Measurements from ENCODE around the gene NECAB2.

Gene NECAB2

DNA sequence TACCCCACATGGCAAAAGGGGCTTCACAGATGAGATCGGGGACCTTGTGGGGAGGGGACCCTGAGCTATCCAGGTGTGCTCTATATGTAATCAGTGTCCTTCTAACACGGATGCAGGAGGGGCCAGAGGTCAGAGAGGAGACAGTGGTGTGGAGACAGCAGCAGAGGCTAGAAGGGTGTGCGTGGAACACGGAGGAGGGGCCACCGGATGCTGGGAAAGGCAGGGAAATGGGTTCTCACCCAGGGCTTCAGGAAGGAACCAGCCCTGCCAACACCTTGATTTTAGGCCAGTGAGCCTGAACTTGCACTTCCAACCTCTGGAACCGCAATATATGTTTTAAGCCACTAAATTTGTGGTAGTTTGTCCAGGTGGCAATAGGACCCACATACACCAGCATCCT lies 79.2 kb downstream of the NECAB2 start:
- TF ChIP-seq EZH2 (optimal IDR thresholded peaks at IDR 0.05; ENCODE audit: low read depth, low read length) (no peak), EZH2phosphoT487 (IDR thresholded peaks at IDR 0.05; ENCODE audit: low read length) (no peak)
- TF ChIP-seq, protein P1, sequence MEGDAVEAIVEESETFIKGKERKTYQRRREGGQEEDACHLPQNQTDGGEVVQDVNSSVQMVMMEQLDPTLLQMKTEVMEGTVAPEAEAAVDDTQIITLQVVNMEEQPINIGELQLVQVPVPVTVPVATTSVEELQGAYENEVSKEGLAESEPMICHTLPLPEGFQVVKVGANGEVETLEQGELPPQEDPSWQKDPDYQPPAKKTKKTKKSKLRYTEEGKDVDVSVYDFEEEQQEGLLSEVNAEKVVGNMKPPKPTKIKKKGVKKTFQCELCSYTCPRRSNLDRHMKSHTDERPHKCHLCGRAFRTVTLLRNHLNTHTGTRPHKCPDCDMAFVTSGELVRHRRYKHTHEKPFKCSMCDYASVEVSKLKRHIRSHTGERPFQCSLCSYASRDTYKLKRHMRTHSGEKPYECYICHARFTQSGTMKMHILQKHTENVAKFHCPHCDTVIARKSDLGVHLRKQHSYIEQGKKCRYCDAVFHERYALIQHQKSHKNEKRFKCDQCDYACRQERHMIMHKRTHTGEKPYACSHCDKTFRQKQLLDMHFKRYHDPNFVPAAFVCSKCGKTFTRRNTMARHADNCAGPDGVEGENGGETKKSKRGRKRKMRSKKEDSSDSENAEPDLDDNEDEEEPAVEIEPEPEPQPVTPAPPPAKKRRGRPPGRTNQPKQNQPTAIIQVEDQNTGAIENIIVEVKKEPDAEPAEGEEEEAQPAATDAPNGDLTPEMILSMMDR (IDR thresholded peaks at IDR 0.05; ENCODE audit: low read length), result no peak
- no peak overlapping the region for H3K4me3 ChIP-seq (ENCODE audit: low read length)
- no peaks in the 10 kb centered on the region for H3K79me2 ChIP-seq (ENCODE audit: low read length)
- no peaks in the 10 kb centered on the region for H3K36me3 ChIP-seq (replicated peaks; ENCODE audit: insufficient read depth, low read length)
- no peaks in the 10 kb centered on the region for H4K20me1 ChIP-seq (ENCODE audit: insufficient read depth, low read length)
- no peaks in the 10 kb centered on the region for H3K4me1 ChIP-seq (ENCODE audit: low read length)
- no peak overlapping the region for H2AFZ ChIP-seq (ENCODE audit: low read length)
- no peaks in the 10 kb centered on the region for H3K9me3 ChIP-seq (replicated peaks; ENCODE audit: insufficient read depth, low read length)
- H3K27me3 ChIP-seq (replicated peaks; ENCODE audit: insufficient read depth, low read length), result no peaks in the 10 kb centered on the region
- H3K9ac ChIP-seq (ENCODE audit: low read length), result no peak overlapping the region
- H3F3A ChIP-seq (ENCODE audit: insufficient read depth, low read length), result no peaks in the 10 kb centered on the region
- H3K27ac ChIP-seq (ENCODE audit: low read length), result no peak overlapping the region
- H3K9me2 ChIP-seq (replicated peaks; ENCODE audit: insufficient read depth, low read length), result no peaks in the 10 kb centered on the region
- no peak for DNase-seq
- H3K4me2 ChIP-seq (ENCODE audit: low read depth, low read length), result no peak overlapping the region

DNA sequence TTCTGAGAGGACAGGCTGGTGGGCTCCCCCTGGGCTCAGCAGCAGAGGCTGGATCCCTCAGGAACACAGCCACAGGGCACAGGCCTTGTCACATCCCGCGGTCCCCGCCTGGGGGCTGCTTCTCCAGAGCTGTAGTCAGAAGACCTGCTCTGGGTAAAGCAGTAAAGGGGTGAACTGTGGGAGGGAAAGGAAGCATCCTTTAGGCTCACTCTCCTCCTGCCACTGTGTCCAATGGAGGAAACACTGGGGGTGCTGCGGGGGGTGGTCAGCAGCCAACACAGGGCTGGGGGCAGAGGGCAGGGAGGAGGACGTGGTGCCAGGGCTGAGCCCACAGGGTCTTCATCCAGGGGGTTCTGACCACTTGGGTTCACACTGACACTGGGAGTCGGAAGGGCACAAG lies 79.6 kb downstream of the NECAB2 start:
- no peak for DNase-seq
- Histone ChIP-seq H3K9ac (ENCODE audit: low read length) (no peak overlapping the region), H3K9me3 (replicated peaks; ENCODE audit: insufficient read depth, low read length) (no peaks in the 10 kb centered on the region), H3K4me3 (ENCODE audit: low read length) (no peak overlapping the region), H3K27ac (ENCODE audit: low read length) (no peak overlapping the region), H2AFZ (ENCODE audit: low read length) (no peak overlapping the region), H3K4me1 (ENCODE audit: low read length) (no peaks in the 10 kb centered on the region), H4K20me1 (ENCODE audit: insufficient read depth, low read length) (no peaks in the 10 kb centered on the region), H3K79me2 (ENCODE audit: low read length) (no peaks in the 10 kb centered on the region), H3K9me2 (replicated peaks; ENCODE audit: insufficient read depth, low read length) (no peaks in the 10 kb centered on the region), H3K27me3 (replicated peaks; ENCODE audit: insufficient read depth, low read length) (no peaks in the 10 kb centered on the region), H3K36me3 (replicated peaks; ENCODE audit: insufficient read depth, low read length) (no peaks in the 10 kb centered on the region), H3K4me2 (ENCODE audit: low read depth, low read length) (no peak overlapping the region), H3F3A (ENCODE audit: insufficient read depth, low read length) (no peaks in the 10 kb centered on the region)
- TF ChIP-seq, protein P1 (IDR thresholded peaks at IDR 0.05; ENCODE audit: low read length), result no peak
- TF ChIP-seq EZH2 (optimal IDR thresholded peaks at IDR 0.05; ENCODE audit: low read depth, low read length) (no peak), EZH2phosphoT487 (IDR thresholded peaks at IDR 0.05; ENCODE audit: low read length) (no peak)

DNA sequence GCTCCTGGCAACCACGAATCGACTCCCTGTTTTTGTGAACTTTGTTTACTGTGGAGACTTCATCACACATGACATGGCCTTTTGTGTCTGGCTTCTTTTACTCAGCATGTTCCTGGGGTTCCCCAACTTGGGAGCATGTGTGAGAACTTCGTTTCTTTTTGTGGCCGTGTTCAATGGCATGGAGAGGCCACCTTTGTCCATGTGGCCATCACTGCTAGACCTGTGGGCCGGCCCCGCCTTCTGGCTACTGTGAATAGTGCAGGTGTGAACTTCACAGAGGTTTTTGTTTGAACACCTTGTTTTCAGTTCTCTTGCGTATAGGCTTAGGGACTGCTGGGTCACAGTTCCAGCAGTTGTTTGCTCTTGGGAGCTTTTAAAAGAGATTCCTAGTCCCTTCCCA lies 80.2 kb downstream of the NECAB2 start:
- H3K4me3 ChIP-seq (ENCODE audit: low read length), result no peak overlapping the region
- H3K36me3 ChIP-seq (replicated peaks; ENCODE audit: insufficient read depth, low read length), result no peaks in the 10 kb centered on the region
- no peaks in the 10 kb centered on the region for H3F3A ChIP-seq (ENCODE audit: insufficient read depth, low read length)
- H3K27me3 ChIP-seq (replicated peaks; ENCODE audit: insufficient read depth, low read length), result no peaks in the 10 kb centered on the region
- H2AFZ ChIP-seq (ENCODE audit: low read length), result no peak overlapping the region
- no peak overlapping the region for H3K9ac ChIP-seq (ENCODE audit: low read length)
- H3K4me2 ChIP-seq (ENCODE audit: low read depth, low read length), result no peak overlapping the region
- no peaks in the 10 kb centered on the region for H3K4me1 ChIP-seq (ENCODE audit: low read length)
- no peak overlapping the region for H3K27ac ChIP-seq (ENCODE audit: low read length)
- no peaks in the 10 kb centered on the region for H3K9me3 ChIP-seq (replicated peaks; ENCODE audit: insufficient read depth, low read length)
- DNase-seq, result no peak
- no peak for TF ChIP-seq EZH2phosphoT487 (IDR thresholded peaks at IDR 0.05; ENCODE audit: low read length)
- no peaks in the 10 kb centered on the region for H4K20me1 ChIP-seq (ENCODE audit: insufficient read depth, low read length)
- no peaks in the 10 kb centered on the region for H3K79me2 ChIP-seq (ENCODE audit: low read length)
- H3K9me2 ChIP-seq (replicated peaks; ENCODE audit: insufficient read depth, low read length), result no peaks in the 10 kb centered on the region

DNA sequence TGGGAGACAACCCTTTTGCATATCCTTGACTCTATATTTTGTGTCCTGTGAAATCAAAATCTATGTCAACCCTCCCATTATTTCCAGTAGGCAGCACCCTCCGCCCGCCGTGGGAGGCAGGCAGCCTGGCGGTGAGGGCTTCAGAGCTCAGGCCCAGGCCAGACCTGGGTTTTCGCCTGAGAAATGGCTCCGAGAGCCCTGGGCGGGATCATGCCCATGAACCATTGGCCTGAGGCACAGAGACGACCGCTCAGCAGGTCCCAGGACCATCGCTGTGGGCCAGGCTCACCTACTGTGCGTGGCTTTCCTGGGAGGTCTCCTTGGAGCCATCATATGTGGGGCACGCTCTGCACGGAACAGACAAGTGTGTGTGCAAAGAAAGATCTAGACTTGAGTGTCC lies 80.8 kb downstream of the NECAB2 start:
- DNase-seq, result no peak
- Histone ChIP-seq H3F3A (ENCODE audit: insufficient read depth, low read length) (no peaks in the 10 kb centered on the region), H2AFZ (ENCODE audit: low read length) (no peak overlapping the region), H3K4me3 (ENCODE audit: low read length) (no peak overlapping the region), H3K9ac (ENCODE audit: low read length) (no peak overlapping the region), H3K9me3 (replicated peaks; ENCODE audit: insufficient read depth, low read length) (no peaks in the 10 kb centered on the region), H3K9me2 (replicated peaks; ENCODE audit: insufficient read depth, low read length) (no peaks in the 10 kb centered on the region), H3K4me1 (ENCODE audit: low read length) (no peaks in the 10 kb centered on the region), H3K27me3 (replicated peaks; ENCODE audit: insufficient read depth, low read length) (no peaks in the 10 kb centered on the region), H3K79me2 (ENCODE audit: low read length) (no peaks in the 10 kb centered on the region), H3K27ac (ENCODE audit: low read length) (no peak overlapping the region), H4K20me1 (ENCODE audit: insufficient read depth, low read length) (no peaks in the 10 kb centered on the region), H3K4me2 (ENCODE audit: low read depth, low read length) (no peak overlapping the region), H3K36me3 (replicated peaks; ENCODE audit: insufficient read depth, low read length) (no peaks in the 10 kb centered on the region)
- TF ChIP-seq EZH2 (optimal IDR thresholded peaks at IDR 0.05; ENCODE audit: low read depth, low read length) (no peak), EZH2phosphoT487 (IDR thresholded peaks at IDR 0.05; ENCODE audit: low read length) (no peak)
- TF ChIP-seq, protein P1 (IDR thresholded peaks at IDR 0.05; ENCODE audit: low read length), result no peak
